GM12872 (cell line): ENCODE results near the gene PRSS2.

Experiments used
- TF ChIP-seq, protein P1 (sequence below): IDR thresholded peaks from 3 replicates; pipeline ENCODE4 v1.5.1; 2011; ENCODE audit warnings: low read depth, mild to moderate bottlenecking, low read length, moderate library complexity; ENCODE audit not compliant: insufficient read depth

PRSS2 gene

GRCh38 chr7:142788303-142789289 lies 17.8 kb downstream of the PRSS2 start:
- TF ChIP-seq, protein P1, sequence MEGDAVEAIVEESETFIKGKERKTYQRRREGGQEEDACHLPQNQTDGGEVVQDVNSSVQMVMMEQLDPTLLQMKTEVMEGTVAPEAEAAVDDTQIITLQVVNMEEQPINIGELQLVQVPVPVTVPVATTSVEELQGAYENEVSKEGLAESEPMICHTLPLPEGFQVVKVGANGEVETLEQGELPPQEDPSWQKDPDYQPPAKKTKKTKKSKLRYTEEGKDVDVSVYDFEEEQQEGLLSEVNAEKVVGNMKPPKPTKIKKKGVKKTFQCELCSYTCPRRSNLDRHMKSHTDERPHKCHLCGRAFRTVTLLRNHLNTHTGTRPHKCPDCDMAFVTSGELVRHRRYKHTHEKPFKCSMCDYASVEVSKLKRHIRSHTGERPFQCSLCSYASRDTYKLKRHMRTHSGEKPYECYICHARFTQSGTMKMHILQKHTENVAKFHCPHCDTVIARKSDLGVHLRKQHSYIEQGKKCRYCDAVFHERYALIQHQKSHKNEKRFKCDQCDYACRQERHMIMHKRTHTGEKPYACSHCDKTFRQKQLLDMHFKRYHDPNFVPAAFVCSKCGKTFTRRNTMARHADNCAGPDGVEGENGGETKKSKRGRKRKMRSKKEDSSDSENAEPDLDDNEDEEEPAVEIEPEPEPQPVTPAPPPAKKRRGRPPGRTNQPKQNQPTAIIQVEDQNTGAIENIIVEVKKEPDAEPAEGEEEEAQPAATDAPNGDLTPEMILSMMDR: no peak

- TF ChIP-seq, protein P1: no peak
These were observed 18.7 kb downstream of the PRSS2 start for GRCh38 chr7:142789441-142789840.

- TF ChIP-seq, protein P1: no peak
These were observed 19.3 kb downstream of the PRSS2 start for GRCh38 chr7:142790056-142790455.

- TF ChIP-seq, protein P1: no peak
These were observed 19.8 kb downstream of the PRSS2 start for GRCh38 chr7:142790555-142790954.

DNA sequence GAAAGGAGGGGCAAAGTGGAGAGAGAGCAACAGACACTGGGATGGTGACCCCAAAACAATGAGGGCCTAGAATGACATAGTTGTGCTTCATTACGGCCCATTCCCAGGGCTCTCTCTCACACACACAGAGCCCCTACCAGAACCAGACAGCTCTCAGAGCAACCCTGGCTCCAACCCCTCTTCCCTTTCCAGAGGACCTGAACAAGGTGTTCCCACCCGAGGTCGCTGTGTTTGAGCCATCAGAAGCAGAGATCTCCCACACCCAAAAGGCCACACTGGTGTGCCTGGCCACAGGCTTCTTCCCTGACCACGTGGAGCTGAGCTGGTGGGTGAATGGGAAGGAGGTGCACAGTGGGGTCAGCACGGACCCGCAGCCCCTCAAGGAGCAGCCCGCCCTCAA lies 20.7 kb downstream of the PRSS2 start:
- TF ChIP-seq, protein P1: no peak

- TF ChIP-seq, protein P1: no peak
These were observed 21.4 kb downstream of the PRSS2 start for GRCh38 chr7:142792129-142792528.

DNA sequence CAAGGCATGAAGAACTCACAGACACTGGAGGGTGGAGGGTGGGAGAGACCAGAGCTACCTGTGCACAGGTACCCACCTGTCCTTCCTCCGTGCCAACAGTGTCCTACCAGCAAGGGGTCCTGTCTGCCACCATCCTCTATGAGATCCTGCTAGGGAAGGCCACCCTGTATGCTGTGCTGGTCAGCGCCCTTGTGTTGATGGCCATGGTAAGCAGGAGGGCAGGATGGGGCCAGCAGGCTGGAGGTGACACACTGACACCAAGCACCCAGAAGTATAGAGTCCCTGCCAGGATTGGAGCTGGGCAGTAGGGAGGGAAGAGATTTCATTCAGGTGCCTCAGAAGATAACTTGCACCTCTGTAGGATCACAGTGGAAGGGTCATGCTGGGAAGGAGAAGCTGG lies 21.8 kb downstream of the PRSS2 start:
- TF ChIP-seq, protein P1: no peak
